Mesodermal cell (in vitro differentiated cells): ENCODE data around the gene ISY1. TPM values are rescaled to one million over a fixed set of nuclear protein-coding genes. Genes with fewer than 3 reads are reported as not detected.
"Not testable (repeated sequence)": the region's sequence is repeated elsewhere in the genome, so short reads cannot be mapped to it uniquely, and the experiment has no call there.

Source experiments
- H3K27ac ChIP-seq: 2 replicates; pipeline ENCODE4 v1.7.0; 2013; ENCODE audit warnings: mild to moderate bottlenecking, low read depth, low read length, moderate library complexity; ENCODE audit not compliant: severe bottlenecking
- H3K36me3 ChIP-seq: 2 replicates; pipeline ENCODE4 v1.7.1; 2013; ENCODE audit warnings: mild to moderate bottlenecking, low read length, moderate library complexity; ENCODE audit not compliant: control insufficient read depth, insufficient read depth
- H3K4me1 ChIP-seq: one replicate; pipeline ENCODE4 v1.7.1; 2013; ENCODE audit warnings: mild to moderate bottlenecking, low read length; ENCODE audit not compliant: insufficient read depth, control insufficient read depth, poor library complexity, severe bottlenecking
- H3K4me3 ChIP-seq: 2 replicates; pipeline ENCODE4 v1.7.0; 2013; ENCODE audit warnings: low read length, control low read depth, mild to moderate bottlenecking; ENCODE audit not compliant: insufficient read depth, poor library complexity, severe bottlenecking; ENCODE audit errors: extremely low read depth
- H3K9me3 ChIP-seq: 2 replicates; pipeline ENCODE4 v1.7.1; 2013; ENCODE audit warnings: mild to moderate bottlenecking, low read length, moderate library complexity; ENCODE audit not compliant: control insufficient read depth
- WGBS, 2 experiments: methylation state at CpG; one replicate each; pipeline ENCODE4 v1.1.5; 2013; ENCODE audit warnings: missing lambda C conversion rate in 2 of 2; ENCODE audit not compliant: insufficient coverage in 2 of 2; 5-methylcytosine and 5-hydroxymethylcytosine counted together
- polyA plus RNA-seq, 2 experiments: library from polyadenylated mRNA; stranded (reverse); fragments of 50-300 nt; gene quantifications; one replicate each; pipeline ENCODE4 v1.2.3, GENCODE V29; 2013

Gene ISY1
- polyA plus RNA-seq (2013, experiment 1 of 2), result 31.3 TPM
- polyA plus RNA-seq (2013, experiment 2 of 2), result 25.1 TPM

DNA sequence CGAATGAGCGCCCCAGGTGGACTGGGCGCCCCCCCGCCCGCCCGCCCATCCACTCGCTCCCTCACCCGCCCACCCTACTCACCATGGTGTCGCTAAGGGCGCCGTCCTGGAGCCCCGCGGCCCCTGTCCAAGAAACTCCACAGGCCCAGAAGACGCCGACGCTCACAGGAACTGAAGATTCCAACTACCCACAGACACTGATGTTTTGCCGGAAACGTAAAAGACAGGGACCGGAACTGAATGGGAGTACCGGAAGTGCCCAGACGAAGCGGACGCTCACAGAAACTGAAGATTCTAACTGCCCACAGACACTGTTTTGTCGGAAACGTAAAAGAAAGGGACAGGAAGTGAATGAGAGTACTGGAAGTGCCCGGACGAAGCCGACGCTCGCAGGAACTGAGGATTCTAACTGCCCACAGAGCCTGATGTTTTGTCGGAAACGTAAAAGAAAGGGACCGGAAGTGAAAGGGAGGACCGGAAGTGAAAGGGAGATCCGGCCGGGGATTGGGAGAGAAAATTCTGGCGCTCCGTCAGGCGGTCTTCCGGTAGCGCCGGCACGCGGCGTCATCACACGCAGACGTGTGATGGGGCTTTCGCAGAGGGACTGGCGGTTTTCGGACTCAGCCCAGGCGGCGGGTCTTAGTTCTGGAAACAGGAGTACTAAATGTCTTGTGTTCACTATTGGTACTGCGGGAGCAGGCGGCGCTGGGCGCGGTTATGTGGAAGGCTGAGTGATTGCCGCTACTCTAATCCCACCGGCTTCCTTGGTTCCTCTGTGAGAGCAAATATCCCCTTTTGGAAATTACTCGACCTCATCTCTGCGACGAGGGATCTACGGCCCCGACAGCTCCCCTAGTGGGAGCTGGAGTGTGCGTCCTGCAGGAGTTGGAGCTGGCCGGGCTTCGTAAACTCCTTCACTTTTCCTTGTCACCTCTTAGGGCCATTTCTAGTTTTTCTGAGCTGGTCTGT is at the start of gene ISY1:
ISY1 (minus strand) TSS at position 173 of the 969 bp plus-strand sequence; CDS start at position 85, 88 bp downstream.
- H3K27ac ChIP-seq, result peak within 1 kb of the TSS; percentile 99
- no peaks in the 10 kb centered on the region for H3K9me3 ChIP-seq
- H3K4me1 ChIP-seq, result no peaks in the 10 kb centered on the region
- peak within 1 kb of the TSS; percentile 86 for H3K4me3 ChIP-seq
- peaks cover 40% of the 10 kb centered on the region for H3K36me3 ChIP-seq
- 0% methylated on average over 43 to 55 of the region's 67 CpGs for WGBS, 2 experiments

DNA sequence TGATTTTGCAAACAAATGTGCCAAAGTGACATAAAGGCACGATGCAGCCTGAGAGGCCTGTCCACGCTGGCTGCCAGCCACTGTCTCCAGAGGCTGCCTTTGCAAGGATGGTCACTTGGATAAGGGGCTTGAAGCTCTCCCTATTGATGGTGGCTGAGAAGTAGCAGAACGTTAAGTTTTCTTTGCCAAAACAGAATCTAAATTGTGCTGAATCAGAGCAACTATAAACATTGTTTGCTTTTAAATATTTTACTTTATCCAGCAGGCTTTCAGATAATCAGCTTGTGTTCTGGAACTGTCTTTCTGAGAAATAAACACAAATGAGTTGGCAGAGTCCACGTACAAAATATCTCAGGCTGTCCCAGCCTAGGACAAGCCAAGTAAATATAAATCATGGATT is 46.6 kb upstream of the ISY1 start:
- Histone ChIP-seq H3K36me3 (no peaks in the 10 kb centered on the region), H3K4me1 (no peaks in the 10 kb centered on the region), H3K4me3 (no peak overlapping the region), H3K27ac (no peak overlapping the region), H3K9me3 (no peaks in the 10 kb centered on the region)
- WGBS, 2 experiments, result 90 to 93% methylated on average over 2 of the region's 4 CpGs

DNA sequence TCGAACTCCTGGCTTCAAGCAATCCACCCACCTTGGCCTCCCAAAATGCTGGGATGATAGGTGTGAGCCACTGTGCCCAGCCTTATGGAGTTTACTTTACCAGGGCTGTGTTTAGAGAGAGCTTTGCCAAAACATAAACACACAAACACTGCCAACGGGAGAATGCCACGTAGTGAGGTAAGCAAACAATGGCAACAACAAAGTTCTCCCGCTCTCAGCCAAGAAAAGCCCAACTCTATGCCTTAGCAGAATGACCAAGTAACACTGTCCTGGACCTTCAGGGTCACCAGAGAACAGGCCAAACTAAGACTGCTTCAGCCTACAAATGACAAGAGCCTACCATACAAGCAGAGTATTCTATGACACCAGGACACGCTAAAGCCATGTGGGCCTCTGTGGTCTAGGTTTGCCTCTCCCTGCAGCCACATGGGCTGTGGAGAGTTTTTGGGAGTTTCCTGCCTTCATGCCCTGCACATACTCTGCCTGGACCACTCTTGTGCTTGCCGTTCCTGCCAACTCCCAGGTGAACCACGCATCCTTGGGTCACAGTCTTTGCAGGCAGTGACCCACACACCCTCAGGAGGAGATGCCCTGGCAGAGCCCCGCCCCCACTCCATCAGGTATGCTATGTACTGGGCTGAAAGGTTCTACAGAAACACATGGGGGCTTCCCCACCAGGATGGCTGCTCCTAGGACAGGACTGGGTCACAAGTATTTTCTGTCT is 44.4 kb upstream of the ISY1 start:
- WGBS, 2 experiments, result 87 to 89% methylated on average over 6 of the region's 8 CpGs

DNA sequence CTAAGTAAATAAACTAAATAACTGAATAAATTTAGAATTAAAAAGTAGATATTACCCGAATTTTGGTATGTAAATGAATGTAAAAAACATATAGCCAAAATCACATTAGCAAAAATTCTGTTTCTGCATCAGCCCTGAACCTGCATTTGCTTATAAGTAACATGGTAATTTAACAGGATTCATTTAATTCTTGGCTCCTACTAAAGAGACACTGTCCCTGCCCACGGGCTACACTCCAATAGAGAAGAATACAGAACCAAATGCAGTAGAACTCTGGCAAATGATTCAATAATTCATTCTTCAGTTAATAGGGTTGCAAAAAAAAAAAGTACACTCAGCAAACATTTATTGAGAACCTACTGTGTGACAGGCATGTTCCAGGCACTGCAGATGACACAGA is 43.6 kb upstream of the ISY1 start:
- no peaks in the 10 kb centered on the region for H3K9me3 ChIP-seq
- H3K27ac ChIP-seq, result no peak overlapping the region
- no peak overlapping the region for H3K4me3 ChIP-seq
- WGBS, 2 experiments, result no CpG with 5 or more reads among the region's 2 CpGs
- no peaks in the 10 kb centered on the region for H3K36me3 ChIP-seq
- no peaks in the 10 kb centered on the region for H3K4me1 ChIP-seq

More for the DNA sequence above, 44.4 kb upstream of the ISY1 start:
- H3K36me3 ChIP-seq, result no peaks in the 10 kb centered on the region
- no peaks in the 10 kb centered on the region for H3K9me3 ChIP-seq
- H3K4me3 ChIP-seq, result no peak overlapping the region
- H3K27ac ChIP-seq, result no peak overlapping the region
- H3K4me1 ChIP-seq, result no peaks in the 10 kb centered on the region

DNA sequence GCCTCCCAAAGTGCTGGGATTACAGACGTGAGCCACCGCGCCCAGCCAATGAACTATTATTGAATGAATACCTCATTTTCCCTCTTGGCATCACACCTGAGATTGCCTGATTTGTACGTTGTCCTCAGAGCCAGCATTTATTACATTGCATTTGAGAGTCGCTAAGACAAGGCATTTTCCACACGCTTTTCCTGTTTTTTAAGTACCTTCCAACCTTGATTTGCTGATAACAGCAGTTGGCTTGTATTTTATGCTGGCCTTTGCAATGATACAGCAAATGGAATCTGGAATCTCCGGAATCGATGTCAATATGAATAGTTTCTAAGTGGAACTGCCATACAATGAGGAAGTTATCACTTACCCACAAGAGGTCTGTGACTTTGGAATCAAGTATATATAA is 38.5 kb upstream of the ISY1 start:
- peaks cover 13% of the 10 kb centered on the region for H3K4me1 ChIP-seq
- WGBS, 2 experiments, result 91 to 92% methylated on average over 4 to 6 of the region's 8 CpGs

DNA sequence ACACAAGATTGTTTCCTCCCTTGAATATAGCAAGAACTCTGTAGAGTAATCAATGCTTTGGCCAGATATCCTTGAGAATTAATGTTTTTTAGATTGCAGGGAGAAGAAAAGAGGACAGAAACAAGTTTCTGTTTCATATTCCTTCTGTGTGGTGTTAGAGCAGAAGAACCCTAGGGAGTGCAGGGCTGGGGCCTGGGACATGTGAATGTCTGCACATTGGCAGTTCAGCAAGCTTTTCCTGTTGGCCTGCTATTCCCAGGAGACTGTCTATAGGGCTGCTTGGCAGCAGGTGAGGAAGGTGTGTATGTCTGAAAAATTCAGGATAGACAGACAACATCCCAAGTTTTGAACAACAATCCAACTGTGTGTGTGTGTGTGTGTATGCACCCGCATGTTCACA is 36.5 kb upstream of the ISY1 start:
- Histone ChIP-seq H3K36me3 (no peaks in the 10 kb centered on the region), H3K27ac (no peak overlapping the region), H3K9me3 (no peaks in the 10 kb centered on the region), H3K4me1 (peaks cover 13% of the 10 kb centered on the region), H3K4me3 (no peak overlapping the region)
- no CpG with 5 or more reads among the region's 1 CpG for WGBS, 2 experiments

More for the DNA sequence above, 38.5 kb upstream of the ISY1 start:
- no peak overlapping the region for H3K27ac ChIP-seq
- no peak overlapping the region for H3K4me3 ChIP-seq
- no peaks in the 10 kb centered on the region for H3K9me3 ChIP-seq
- H3K36me3 ChIP-seq, result no peaks in the 10 kb centered on the region

DNA sequence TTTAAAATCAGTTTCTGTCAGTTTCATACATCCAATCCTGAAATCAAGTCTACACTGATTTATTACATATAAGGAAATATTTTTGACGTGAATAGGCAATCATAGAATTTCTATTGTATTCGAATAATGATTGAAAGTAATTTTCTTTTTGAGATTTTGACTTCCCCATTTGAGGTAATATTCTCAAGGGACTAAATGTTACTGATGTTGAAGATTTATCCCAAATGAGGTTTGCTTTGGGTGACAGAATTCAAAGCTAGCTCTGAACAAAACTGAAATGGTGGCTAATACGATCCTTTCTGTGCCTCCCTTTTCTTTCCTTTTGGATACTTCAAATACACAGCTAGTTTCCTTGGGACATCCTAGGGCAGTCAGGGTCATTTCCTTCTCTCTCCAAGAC is 35.7 kb upstream of the ISY1 start:
- no peaks in the 10 kb centered on the region for H3K36me3 ChIP-seq
- WGBS, 2 experiments, result 89% methylated on average over 1 of the region's 3 CpGs; no CpG with 5 or more reads in 1 of the 2 experiments
- no peaks in the 10 kb centered on the region for H3K9me3 ChIP-seq
- no peak overlapping the region for H3K4me3 ChIP-seq
- peaks cover 13% of the 10 kb centered on the region for H3K4me1 ChIP-seq
- no peak overlapping the region for H3K27ac ChIP-seq

DNA sequence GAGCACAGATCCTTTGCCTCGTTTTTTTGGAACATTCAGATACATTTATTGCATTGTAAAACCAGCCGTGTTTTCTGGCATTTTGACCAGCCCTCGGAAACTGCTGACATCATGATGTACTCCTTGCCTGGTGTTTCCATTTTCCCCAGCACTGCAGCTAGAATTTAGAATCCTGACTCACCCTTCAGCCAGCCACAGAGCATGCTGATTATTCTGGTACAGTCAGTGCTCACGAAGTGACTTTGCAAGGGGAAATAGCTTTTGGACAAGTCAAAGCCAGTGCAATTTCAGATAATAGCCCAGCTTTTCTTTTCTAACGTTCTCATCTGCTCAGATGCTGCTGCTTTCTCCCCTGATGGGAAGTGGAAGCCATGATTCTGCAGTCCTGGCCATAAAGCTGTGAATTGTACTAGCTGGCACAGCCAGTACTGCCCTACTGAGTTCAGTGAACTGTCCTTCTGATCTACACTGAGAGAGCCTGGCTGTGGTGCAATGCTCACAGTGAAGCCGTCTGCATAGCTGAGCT is 34.9 kb upstream of the ISY1 start:
- H3K4me1 ChIP-seq, result peaks cover 13% of the 10 kb centered on the region
- no peaks in the 10 kb centered on the region for H3K9me3 ChIP-seq
- no peak overlapping the region for H3K4me3 ChIP-seq
- H3K27ac ChIP-seq, result peak overlapping the region; percentile 85
- 64 to 75% methylated on average over 5 to 6 of the region's 6 CpGs for WGBS, 2 experiments
- H3K36me3 ChIP-seq, result no peaks in the 10 kb centered on the region

DNA sequence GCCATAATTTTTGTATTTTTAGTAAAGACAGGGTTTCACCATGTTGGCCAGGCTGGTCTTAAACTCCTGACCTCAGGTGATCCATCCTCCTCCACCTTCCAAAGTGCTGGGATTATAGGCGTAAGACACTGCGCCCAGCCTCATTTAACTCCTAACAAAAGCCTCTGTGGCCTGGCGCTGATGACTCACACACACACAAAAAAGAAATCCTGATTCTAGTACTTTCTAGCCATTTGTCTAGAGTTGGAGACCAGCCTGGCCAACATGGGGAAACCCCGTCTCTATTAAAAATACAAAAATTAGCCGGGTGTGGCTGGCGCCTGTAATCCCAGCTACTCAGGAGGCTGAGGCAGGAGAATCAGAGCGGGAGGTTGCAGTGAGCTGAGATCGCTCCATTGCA is 28.9 kb upstream of the ISY1 start:
- H3K27ac ChIP-seq, H3K4me1 ChIP-seq, H3K9me3 ChIP-seq, H3K4me3 ChIP-seq, H3K36me3 ChIP-seq: not testable (repeated sequence)
- WGBS, 2 experiments, result 94 to 100% methylated on average over 3 to 7 of the region's 8 CpGs

DNA sequence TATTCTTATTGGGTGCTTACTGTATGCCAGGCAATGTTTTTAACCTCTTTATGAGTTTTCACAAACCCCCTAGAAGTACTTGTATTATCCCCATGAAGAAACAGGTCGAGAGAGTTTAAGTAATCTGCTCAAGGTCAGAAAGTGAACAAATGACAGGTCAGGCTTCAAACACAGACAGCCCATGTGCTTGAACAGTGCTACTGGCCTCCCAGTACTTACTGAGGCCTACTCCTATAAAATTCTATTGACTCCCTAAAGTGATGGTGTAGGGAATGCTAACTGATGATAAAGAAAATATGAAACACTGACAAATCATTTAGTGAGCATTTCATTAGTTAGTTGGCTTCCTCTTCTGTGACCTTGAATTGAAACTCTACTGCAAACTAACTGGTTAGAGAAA is 27.0 kb upstream of the ISY1 start:
- H3K36me3 ChIP-seq, result no peaks in the 10 kb centered on the region
- WGBS, 2 experiments, result 100% methylated on average over 1 of the region's 1 CpG; no CpG with 5 or more reads in 1 of the 2 experiments
- H3K4me3 ChIP-seq, result no peak overlapping the region

More for the DNA sequence above, 27.0 kb upstream of the ISY1 start:
- H3K27ac ChIP-seq, result no peak overlapping the region
- H3K4me1 ChIP-seq, result no peaks in the 10 kb centered on the region
- H3K9me3 ChIP-seq, result no peaks in the 10 kb centered on the region
